Globus pallidus (tissue), 1 donor: ENCODE data around the gene PDE7B.
A peak's percentile ranks its signal among the peaks of the same experiment; 100 is the strongest.

Experiments
- DNase-seq: peaks from one replicate; pipeline ENCODE4 v3.0.0-alpha.2; 2015; ENCODE audit warnings: low spot score

PDE7B gene

DNA sequence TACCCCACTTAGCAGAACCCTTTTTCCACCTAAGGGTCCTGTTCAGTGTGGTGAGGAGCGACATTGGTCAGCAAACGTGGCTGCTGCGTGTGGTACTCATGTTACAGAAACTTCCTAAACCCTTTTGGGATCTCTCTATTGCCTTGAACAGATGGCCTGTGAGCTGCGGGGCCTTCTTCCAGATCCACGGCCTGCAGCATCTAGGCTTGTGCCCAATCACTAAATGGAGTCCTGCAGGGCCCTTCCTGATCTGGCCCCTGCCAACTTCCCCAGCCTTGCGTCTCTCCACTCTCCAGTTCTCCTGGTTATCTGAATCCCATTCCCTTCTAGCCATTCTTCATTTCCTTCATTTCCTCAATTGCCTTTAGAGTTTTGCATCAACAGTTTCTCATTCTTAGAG is 85.6 kb downstream of the PDE7B start:
- no peak for DNase-seq

DNA sequence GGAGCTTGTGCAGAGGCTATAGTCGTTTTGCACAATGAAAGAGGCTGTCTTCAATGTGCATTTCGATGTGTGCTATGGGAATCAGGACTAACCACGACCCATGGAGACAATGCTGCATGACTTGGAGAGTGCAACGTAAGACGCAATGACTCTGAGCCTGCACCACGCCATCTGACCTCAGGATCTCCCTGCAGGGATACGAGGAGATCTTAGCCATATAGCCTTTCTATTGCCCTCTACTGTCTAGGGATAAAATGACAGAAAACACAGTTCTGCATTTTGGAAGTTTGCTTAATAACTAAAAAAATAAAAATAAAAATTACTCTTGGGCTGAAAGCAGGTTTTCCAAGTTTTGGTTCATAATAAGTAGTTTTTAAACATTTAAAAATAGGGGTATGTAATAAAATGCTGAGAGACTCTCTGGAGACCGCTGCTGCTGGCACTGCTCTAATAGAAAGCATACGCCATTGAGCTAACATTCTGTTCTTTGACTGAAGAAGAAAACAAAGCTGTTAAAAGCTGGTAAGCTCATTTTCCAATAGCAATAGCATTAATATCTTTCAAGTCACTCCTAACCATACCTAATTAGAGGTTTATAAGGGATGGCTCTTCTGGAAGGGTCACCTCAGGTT is 87.2 kb downstream of the PDE7B start:
- DNase-seq, result peak; percentile 33

GRCh38 chr6:135939208-135939591 is 87.7 kb downstream of the PDE7B start:
- DNase-seq, result no peak

DNA sequence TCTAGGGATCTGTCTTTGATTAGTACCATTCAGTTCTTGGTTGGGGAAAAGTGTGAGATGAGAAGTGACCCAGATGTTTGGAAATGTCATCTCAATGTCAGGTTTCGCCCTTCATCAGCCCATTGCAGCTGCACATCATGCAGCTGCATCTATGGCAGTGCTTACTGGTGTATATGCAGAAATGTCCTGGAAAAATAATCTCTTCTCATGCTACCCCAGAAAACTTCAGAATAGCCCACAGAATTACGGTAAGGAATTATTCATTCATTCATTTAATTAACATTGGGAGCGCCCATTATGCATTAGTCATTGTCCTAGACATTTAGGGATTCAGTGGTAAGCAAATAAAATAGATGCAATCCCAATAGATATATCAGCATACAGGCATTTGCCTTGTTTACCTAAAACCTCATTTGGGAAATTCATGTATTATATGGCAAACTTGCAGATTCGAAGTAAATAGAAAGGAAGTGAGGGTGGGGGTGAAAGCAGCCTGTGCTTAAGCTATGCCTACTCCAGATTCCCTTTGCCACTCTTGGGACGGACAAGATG is 89.2 kb downstream of the PDE7B start:
- no peak for DNase-seq

- no peak for DNase-seq
These were observed 89.9 kb downstream of the PDE7B start for GRCh38 chr6:135941275-135942025.

- DNase-seq, result no peak
These were observed 92.6 kb downstream of the PDE7B start for GRCh38 chr6:135944120-135944519.

- no peak for DNase-seq
These were observed 95.2 kb downstream of the PDE7B start for GRCh38 chr6:135946674-135947073.

DNA sequence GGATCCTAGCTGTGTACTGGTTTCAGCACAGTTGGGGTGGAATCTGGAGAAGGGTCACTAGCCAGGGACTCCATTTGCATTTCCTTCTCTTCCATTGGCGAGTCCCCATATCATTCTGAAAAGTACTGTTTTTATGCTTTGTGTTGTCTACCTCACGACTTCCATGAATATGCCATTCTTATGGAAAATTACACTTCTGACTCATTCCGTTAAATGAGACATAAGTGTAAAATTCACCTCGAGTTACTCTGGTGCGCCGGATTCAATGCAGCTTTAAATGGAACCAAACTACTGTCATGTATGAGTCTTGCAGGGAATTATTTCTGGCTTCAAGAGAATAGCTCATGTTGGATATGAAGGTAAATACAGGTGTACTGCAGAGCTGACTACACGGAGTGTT is 99.2 kb downstream of the PDE7B start:
- no peak for DNase-seq

GRCh38 chr6:135951169-135951568 is 99.7 kb downstream of the PDE7B start:
- DNase-seq, result no peak

DNA sequence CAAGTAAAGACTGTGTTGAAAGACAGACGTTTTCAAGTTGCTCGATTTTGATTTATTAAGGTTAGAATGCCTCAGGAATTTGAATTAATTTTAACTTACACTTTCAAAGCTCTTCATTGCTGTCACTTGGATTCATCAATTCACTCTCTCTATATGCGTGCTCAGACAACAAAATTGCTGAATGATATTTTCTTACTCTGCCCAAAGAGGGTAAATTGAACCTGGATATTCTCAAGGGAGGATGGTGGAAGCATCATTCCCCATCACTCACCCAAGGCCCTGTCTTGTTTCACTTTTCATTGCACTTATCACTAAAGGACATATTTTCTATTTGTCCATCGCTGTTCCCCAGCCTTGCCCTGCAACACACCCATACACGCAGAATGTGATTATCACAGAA is 102.3 kb downstream of the PDE7B start:
- no peak for DNase-seq

DNA sequence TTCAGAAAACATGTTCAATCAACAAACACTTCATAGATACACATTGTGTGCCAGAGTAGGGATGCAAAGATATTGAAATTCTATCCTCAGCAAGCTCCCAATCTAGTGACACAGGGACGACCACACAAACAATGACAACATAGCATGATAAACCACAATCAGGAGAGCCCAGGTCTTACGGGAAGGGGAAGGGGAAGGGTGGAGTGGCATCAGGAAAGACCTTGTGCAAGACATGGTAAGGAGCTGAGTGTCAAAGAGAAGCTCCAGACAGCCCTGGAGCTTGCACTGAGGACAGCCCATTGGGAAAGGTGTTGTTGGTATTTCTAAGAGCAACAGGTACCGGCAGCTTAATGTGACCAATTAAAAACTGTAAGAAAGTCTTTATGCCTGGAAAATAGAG is 103.6 kb downstream of the PDE7B start:
- no peak for DNase-seq

GRCh38 chr6:135962731-135963130 is 111.2 kb downstream of the PDE7B start:
- DNase-seq, result no peak

DNA sequence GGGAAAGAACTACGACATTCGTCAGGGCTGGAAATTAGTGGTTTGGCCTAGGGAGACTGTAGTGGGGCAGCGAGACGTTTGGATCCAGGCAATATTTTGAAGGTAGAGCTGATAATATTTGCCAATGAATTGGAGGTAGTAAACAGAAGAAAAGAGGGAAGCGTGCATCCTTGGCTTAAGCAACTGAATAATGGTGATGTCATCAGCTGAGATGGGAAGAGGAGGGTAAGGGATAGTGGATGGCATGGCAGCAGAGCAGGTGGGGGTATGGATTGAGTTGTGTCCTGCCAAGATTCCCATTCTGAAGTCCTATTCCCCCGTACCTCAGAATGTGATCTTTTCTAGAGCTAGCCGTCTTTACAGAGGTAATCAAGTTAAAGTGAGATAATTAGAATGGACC is 119.2 kb downstream of the PDE7B start:
- no peak for DNase-seq

GRCh38 chr6:135971351-135971750 is 119.8 kb downstream of the PDE7B start:
- no peak for DNase-seq

- no peak for DNase-seq
These were observed 120.6 kb downstream of the PDE7B start for GRCh38 chr6:135972150-135972549.

- no peak for DNase-seq
These were observed 121.1 kb downstream of the PDE7B start for GRCh38 chr6:135972586-135972985.

GRCh38 chr6:135974426-135974825 is 122.9 kb downstream of the PDE7B start:
- no peak for DNase-seq

DNA sequence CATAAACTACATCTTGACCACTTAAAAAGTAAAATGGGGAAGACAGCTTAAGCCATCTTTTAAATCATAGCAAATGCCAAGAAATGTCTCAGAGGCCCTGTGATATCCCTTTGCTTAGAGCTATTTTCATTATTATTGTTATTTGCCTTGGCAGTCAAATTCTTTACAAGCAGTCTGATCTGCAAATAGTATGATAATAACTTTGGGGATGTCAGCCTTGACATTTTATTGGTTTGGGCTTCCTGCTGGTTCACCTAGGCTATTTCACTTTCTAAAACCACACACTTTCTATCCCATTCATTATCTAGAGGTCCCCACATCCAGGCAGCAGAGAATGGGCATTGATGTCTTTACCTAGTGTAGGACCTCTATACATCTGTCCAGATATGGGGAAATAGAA is 125.1 kb downstream of the PDE7B start:
- no peak for DNase-seq

DNA sequence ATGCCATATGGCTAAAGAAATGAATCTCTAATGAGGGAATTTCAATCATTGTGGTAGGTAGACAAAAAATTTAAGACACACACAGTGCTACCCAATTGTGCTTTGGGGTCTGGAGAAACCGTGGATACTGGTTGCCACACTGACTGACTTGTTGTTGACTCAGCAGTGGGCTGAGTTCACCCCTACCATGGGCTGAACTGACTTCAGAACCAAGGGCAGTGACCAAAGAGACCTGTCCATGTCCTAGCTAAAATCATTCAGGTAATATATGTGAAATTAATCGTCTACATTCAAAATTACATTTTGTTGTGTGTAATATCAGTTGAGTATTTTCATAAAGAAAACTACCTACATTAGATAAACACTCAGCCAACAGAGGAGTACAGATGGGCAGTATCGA is 131.6 kb downstream of the PDE7B start:
- DNase-seq, result no peak

- DNase-seq, result no peak
These were observed 132.3 kb downstream of the PDE7B start for GRCh38 chr6:135983718-135984343.

- DNase-seq, result no peak
These were observed 134.0 kb downstream of the PDE7B start for GRCh38 chr6:135985471-135985870.

- no peak for DNase-seq
These were observed 135.7 kb downstream of the PDE7B start for GRCh38 chr6:135987226-135987625.

- DNase-seq, result no peak
These were observed 138.9 kb downstream of the PDE7B start for GRCh38 chr6:135990439-135990838.
